OCI-LY7 (cell line): ENCODE results near the gene MAOB.

Experiments
- CTCF ChIP-seq: fragments of 200-600 bp; sonication (generic); conservative IDR thresholded peaks from 2 replicates; pipeline ENCODE4 v1.5.1; 2014; ENCODE audit warnings: mild to moderate bottlenecking, antibody characterized with exemption, low read length, moderate library complexity, mixed read lengths
- EZH2phosphoT487 ChIP-seq: fragments of 200-600 bp; sonication (generic); IDR thresholded peaks from 2 replicates; pipeline ENCODE4 v1.6.1; 2018; ENCODE audit warnings: low read depth, borderline replicate concordance, mild to moderate bottlenecking, mixed run types, antibody characterized with exemption, low read length, moderate library complexity, mixed read lengths

GRCh38 chrX:43882294-43882681 is at the start of gene MAOB:
- TF ChIP-seq CTCF (no peak), EZH2phosphoT487 (no peak)
